Retinal pigment epithelial cell (primary cell): ENCODE measurements around the gene SUCNR1.

ENCODE experiments used
- DNase-seq: peaks from one replicate; pipeline ENCODE4 v3.0.0-alpha.2; 2010; ENCODE audit warnings: low read depth
- H3K4me3 ChIP-seq: 2 replicates; pipeline ENCODE4 v1.5.1; 2011; ENCODE audit warnings: mild to moderate bottlenecking, low read length, control low read depth, moderate library complexity
- CTCF ChIP-seq: conservative IDR thresholded peaks from 2 replicates; pipeline ENCODE4 v1.5.1; 2011; ENCODE audit warnings: low read depth, low read length, control low read depth, inconsistent platforms

SUCNR1 gene

DNA sequence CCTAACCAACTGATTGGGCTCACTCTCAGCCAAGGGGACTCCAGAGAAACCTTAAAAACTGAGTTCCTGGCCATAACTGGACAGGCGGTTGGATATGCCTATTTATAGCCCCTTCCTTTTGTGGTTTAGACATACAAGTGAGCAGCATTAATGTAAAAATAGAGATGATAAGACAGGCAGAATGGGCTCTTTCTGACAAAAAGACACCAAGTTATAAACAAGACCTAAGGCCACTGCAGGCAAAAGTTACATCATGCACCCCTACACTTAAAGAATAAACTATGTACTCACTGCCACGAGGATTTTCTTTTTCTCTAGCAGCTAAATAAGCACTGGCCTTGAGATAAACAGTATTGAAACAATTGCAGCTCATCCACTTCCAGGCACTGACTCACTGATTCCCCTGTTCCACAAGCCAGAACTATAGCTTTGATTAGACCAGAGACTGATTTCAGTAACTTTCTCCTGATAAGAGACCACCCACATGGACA lies 30.1 kb downstream of the SUCNR1 start:
- no peak for TF ChIP-seq CTCF
- DNase-seq, result no peak
- no peak overlapping the region for H3K4me3 ChIP-seq

GRCh38 chr3:151905647-151906046 lies 32.2 kb downstream of the SUCNR1 start:
- H3K4me3 ChIP-seq, result no peak overlapping the region
- no peak for TF ChIP-seq CTCF
- DNase-seq, result no peak

GRCh38 chr3:151906751-151907150 lies 33.3 kb downstream of the SUCNR1 start:
- no peak overlapping the region for H3K4me3 ChIP-seq
- DNase-seq, result no peak
- TF ChIP-seq CTCF, result no peak

- TF ChIP-seq CTCF, result no peak
- no peak for DNase-seq
- H3K4me3 ChIP-seq, result no peak overlapping the region
These were observed 35.0 kb downstream of the SUCNR1 start for GRCh38 chr3:151908399-151908798.

DNA sequence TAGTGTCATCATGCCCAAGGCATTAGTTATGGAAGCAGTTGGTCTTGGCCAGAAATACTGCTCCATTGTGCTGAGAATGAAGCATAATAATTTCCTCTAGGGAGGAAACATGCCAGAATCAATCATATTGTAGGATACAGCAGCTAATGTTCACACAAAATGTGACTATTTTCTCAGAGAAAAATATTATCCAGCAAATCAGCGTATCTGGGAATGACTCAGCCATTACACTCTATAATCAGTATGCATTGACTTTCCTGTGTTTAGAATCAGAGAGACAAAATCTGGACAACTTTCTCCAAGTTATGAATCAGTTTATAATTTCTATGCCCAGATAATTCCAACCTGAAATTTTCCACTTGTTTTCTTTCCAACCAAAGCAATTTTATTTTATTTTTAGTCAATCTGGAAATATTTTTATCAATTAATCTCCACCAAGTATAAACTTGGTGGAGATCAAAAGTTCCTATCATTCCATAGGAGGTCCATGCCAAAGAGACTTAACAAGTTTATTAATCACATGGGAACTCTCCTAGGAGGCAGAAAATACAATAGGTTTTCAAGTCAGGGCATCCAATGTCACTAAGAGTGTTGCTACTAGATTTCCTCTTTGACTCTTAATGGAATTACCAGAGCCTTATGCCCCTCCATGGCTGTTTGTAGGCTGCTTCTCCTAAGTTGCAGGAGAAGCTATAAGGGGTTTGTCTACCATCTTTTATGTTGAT lies 36.4 kb downstream of the SUCNR1 start:
- no peak overlapping the region for H3K4me3 ChIP-seq
- DNase-seq, result no peak
- no peak for TF ChIP-seq CTCF

DNA sequence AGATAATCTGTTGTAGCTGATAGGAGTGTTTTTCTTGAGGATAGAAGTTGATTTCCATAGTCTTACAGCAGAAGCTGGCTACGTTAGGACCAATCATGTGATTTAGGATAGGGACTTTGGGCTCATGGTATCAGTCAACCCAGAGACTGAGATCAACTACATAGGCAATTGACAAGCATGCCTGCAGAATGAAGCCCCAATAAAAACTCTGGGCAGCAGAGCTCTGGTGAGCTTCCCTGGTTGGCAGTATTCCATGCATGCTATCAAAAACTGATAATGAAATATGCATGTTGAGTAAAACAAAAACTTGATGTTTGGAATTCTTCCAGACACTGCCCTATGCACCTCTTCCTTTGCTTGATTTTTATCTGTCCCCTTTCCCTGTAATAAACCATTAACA lies 38.0 kb downstream of the SUCNR1 start:
- TF ChIP-seq CTCF, result no peak
- H3K4me3 ChIP-seq, result no peak overlapping the region
- DNase-seq, result no peak

DNA sequence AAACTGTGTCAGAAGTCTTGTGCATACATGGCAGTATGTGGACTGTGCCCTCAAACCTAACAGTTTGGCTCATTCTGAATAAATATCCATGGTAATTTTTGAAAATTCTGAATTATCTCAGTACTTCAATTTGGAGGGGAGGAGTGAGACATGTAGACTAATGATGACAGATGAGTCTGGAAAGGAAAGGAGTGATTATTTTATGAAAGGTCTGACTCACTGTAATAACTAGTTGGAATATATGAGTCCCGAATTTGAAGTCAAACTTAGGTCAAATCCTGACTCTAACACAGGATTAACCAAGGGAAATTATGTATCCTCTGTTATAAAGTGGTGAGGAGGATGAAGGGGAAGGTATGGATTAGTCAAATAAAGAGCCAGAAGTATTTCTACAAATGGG lies 38.6 kb downstream of the SUCNR1 start:
- no peak for TF ChIP-seq CTCF
- DNase-seq, result no peak
- no peak overlapping the region for H3K4me3 ChIP-seq
